Raji (cell line): ENCODE measurements around the gene PRKD2.

ENCODE experiments used
- POLR2A ChIP-seq: IDR thresholded peaks from 2 replicates; pipeline ENCODE4 v1.6.1; 2011; ENCODE audit warnings: low read depth, low read length, control low read depth; ENCODE audit not compliant: insufficient read depth

The PRKD2 gene

DNA sequence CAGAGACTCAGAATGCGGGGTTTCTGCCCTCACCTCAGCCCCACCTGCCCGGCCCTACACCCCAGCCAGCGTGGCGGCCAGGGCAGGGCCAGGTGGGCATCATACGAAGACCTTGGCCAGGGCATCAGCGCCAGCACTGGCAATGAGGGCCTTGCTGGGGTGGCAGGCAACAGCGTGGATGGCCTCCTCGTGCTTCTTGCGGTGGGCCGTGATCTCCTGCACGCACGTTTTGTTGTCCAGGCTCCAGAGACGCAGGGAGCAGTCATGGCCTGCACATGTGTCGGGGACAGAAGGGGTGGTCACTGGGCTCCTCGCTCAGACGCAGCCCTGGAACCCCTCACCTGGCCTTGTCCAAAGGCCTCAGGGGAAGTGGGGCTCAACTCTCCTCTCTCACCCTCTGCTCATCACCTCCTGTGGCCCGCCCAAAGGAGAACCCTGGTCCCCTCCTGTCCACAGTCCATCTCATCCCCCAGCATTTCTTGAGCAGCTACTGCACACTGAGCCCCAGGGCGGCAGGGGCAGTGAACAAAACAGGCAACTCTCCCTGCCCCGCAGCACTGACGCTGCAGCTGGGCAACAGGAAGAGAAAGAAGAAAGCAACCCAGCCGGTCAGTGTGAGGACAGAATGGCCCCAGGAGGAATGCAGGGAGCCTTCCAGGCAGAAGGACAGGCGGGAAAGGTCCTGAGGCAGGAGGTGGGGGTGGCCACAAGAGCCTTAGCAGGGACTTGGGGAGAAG lies 3.8 kb upstream of the PRKD2 start:
- no peak for TF ChIP-seq POLR2A

GRCh38 chr19:46719629-46720502 lies 3.0 kb upstream of the PRKD2 start:
- no peak for TF ChIP-seq POLR2A

- peak; percentile 32; the same call in 1 of the 2 replicates for TF ChIP-seq POLR2A
Observed at GRCh38 chr19:46718934-46719622, 2.2 kb upstream of the PRKD2 start.

DNA sequence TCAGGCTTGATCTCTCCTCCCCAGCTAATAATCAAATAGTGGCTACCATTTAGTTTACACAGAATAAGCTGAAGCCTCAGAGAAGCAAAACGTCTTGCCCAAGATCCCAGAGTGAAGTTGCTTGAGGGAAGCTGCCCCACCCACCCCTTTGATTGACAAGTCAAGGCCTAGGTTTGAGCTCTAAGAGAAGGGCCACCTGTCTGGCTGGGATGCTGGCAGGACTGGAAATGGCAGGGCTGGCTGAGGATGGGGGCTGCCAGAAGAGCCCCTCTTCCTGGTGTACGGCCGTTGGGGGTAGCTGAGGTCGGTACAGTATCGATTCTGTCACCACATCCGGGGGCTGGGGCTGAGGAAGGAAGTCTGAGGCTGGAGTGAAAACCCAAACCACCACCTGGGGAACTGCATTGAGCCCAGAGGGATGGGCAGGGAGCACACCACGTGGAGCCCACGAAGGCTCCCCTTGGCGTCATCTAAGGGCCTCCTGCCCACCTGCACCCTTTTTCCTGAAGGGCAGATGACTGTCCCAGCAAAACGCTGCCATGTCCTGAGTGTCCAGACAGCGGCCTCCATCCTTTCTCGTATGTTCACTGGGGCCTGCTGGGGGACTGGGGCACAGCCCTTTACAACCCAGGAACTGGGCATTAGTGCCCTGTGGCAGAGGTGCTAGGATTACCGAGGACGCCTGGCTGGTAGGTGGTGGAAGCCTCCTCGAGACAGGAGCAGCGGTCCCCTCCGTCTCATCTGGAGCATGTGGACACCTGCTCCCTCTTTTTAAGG lies 1.4 kb upstream of the PRKD2 start:
- TF ChIP-seq POLR2A = peak; percentile 53

GRCh38 chr19:46717716-46718143 lies 816 bp upstream of the PRKD2 start:
- TF ChIP-seq POLR2A = no peak; the same call in 1 of the 2 replicates

DNA sequence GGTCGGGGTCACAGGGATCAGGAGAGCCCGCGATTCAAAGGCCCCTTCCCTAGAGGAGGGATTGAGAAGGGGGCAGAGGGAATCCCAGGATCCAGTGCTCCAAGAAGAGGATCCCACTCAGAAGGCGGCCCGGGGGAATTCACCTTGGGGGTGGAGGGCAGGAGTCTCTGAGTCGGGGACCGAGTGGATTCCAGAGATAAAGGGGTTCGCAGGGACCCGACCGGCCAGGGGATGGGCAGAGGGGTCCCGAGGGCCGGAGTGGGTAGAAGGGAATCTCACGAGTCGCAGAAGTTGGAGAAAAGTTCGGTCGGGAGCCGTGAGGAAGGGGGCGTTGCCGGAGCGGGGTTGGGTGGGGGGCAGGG lies 261 bp downstream of the PRKD2 start:
- no peak for TF ChIP-seq POLR2A

GRCh38 chr19:46715975-46716671 lies 791 bp downstream of the PRKD2 start:
- TF ChIP-seq POLR2A = no peak

DNA sequence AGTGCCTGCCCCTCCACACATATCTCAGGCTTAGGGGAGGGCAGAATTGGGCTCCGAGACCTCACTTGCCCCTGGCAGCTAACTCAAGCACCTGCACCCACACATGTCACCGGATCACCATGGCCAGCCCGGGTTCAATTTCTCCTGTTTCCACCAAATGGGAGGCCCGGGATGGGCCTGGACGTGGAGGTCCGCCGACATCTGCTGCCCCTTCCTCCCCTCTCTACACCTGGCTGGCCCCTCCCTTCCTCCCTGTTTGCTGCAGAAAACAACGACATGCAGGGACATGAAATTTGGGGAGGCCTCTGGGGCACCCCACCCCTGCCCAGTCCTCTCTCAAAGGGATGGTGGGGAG lies 1.3 kb downstream of the PRKD2 start:
- TF ChIP-seq POLR2A = no peak

DNA sequence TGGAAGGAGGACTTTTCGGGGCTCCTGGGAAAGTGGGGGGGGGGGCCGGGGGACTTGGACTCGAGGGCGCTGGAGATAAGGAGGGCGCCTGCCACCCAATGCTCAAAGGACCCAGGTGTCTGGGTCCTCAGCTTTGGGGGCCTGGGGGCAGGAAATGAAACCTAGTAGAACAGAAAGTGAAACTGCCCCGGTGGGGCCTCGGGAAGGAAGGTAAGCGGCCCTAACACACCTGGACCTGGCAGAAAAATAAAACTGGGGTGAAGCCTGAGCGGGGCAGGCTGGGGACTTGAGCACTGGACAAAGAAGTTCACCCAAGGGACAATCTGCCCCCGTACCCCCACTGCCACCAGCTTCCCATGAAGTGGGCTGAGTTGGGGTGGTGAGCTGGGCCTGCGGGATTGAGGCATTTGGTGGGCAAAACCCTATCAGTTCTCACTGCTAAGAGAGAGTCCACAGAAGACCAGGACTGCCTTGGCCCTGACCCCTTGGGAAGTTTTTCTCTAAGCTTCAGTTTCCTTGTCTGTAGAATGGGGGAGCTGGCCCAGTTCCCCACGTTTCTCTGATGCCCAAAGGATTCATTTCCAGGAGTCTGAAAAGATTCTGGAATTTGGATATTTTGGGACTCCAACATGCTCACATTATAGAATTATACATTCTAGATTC lies 2.3 kb downstream of the PRKD2 start:
- TF ChIP-seq POLR2A = peak; percentile 19; the same call in 1 of the 2 replicates

DNA sequence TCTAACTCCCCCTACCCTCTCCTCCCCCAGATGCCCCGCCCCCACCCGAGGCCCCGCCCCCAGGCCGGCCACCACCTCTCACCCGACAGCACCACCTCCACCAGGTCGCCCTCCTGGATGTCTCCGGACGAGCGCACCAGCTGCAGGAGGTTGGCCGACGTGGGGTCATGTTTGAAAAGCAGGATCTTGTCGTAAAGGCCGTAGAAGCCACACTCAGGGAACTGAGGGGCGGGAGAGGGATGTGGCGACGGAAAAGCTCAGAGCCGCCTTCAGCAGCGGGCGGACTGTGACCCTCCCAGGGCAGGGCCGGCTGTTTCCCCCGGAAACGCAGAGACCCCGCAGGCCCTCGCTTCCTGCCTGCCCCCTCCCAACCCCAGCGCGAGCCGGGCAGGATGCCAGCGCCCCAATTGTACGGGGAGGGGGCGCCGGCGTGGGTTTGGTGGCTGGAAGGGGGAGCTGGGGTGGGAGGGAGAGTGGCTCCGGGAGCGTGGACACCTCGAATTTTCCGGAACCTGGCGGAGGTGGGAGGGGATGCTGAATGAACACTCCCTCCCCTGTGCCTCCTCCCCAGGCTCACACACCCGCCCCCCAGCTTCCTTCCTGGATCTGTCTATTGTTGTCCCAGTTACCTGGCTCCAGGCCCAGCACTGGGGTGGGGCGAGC lies 3.0 kb downstream of the PRKD2 start:
- TF ChIP-seq POLR2A = peak; percentile 40; the same call in 1 of the 2 replicates

- TF ChIP-seq POLR2A = no peak
Observed at GRCh38 chr19:46710687-46711086, 6.2 kb downstream of the PRKD2 start.

- TF ChIP-seq POLR2A = no peak
Observed at GRCh38 chr19:46704379-46705076, 12.4 kb downstream of the PRKD2 start.

- no peak for TF ChIP-seq POLR2A
Observed at GRCh38 chr19:46700704-46701103, 16.2 kb downstream of the PRKD2 start.
